ENCODE results near the gene RPL27.

RPL27 gene

GRCh38 chr17:43033948-43034881 is 36.0 kb downstream of the RPL27 start:
- Histone ChIP-seq H3K79me2 (ENCODE audit: insufficient read depth, low read length) (no peaks in the 10 kb centered on the region), H3K9me3 (ENCODE audit: insufficient read depth, low read length) (no peaks in the 10 kb centered on the region), H3K9ac (ENCODE audit: low read length) (no peak overlapping the region), H3K4me2 (ENCODE audit: low read depth, low read length, poor library complexity, severe bottlenecking) (no peak overlapping the region), H3K9me2 (replicated peaks; ENCODE audit: insufficient read depth, low read length) (no peaks in the 10 kb centered on the region), H4K20me1 (ENCODE audit: low read depth, low read length) (no peaks in the 10 kb centered on the region), H3F3A (ENCODE audit: insufficient read depth) (no peaks in the 10 kb centered on the region), H3K36me3 (ENCODE audit: low read length) (no peaks in the 10 kb centered on the region), H3K27me3 (ENCODE audit: low read length) (no peaks in the 10 kb centered on the region), H2AFZ (ENCODE audit: low read depth, low read length, severe bottlenecking) (no peak overlapping the region), H3K4me3 (ENCODE audit: insufficient read depth, low read length, poor library complexity, severe bottlenecking) (no peak overlapping the region), H3K27ac (ENCODE audit: low read depth, low read length) (no peak overlapping the region)
- TF ChIP-seq CTCF (IDR thresholded peaks at IDR 0.05; ENCODE audit: insufficient read depth, low read length, poor library complexity, severe bottlenecking) (no peak), EZH2phosphoT487 (conservative IDR thresholded peaks at IDR 0.05; ENCODE audit: low read length) (no peak)

GRCh38 chr17:43034894-43035293 is 36.7 kb downstream of the RPL27 start:
- no peaks in the 10 kb centered on the region for H3K79me2 ChIP-seq (ENCODE audit: insufficient read depth, low read length)
- H4K20me1 ChIP-seq (ENCODE audit: low read depth, low read length): no peaks in the 10 kb centered on the region
- no peak overlapping the region for H3K4me3 ChIP-seq (ENCODE audit: insufficient read depth, low read length, poor library complexity, severe bottlenecking)
- H3F3A ChIP-seq (ENCODE audit: insufficient read depth): no peaks in the 10 kb centered on the region
- no peaks in the 10 kb centered on the region for H3K27me3 ChIP-seq (ENCODE audit: low read length)
- TF ChIP-seq EZH2phosphoT487 (conservative IDR thresholded peaks at IDR 0.05; ENCODE audit: low read length): no peak
- no peaks in the 10 kb centered on the region for H3K9me2 ChIP-seq (replicated peaks; ENCODE audit: insufficient read depth, low read length)
- no peak overlapping the region for H3K9ac ChIP-seq (ENCODE audit: low read length)
- no peaks in the 10 kb centered on the region for H3K36me3 ChIP-seq (ENCODE audit: low read length)
- no peak overlapping the region for H3K27ac ChIP-seq (ENCODE audit: low read depth, low read length)
- no peak overlapping the region for H2AFZ ChIP-seq (ENCODE audit: low read depth, low read length, severe bottlenecking)
- H3K9me3 ChIP-seq (ENCODE audit: insufficient read depth, low read length): no peaks in the 10 kb centered on the region
- no peak overlapping the region for H3K4me2 ChIP-seq (ENCODE audit: low read depth, low read length, poor library complexity, severe bottlenecking)

- 0 out of 2 replicates have a peak, but pooled peaks cover 4% of the 10 kb centered on the region for H3K36me3 ChIP-seq (ENCODE audit: low read length)
- H3K27ac ChIP-seq (ENCODE audit: low read depth, low read length): no peak overlapping the region
- H3K9me2 ChIP-seq (replicated peaks; ENCODE audit: insufficient read depth, low read length): no peaks in the 10 kb centered on the region
- no peak for TF ChIP-seq EZH2phosphoT487 (conservative IDR thresholded peaks at IDR 0.05; ENCODE audit: low read length)
- TF ChIP-seq CTCF (IDR thresholded peaks at IDR 0.05; ENCODE audit: insufficient read depth, low read length, poor library complexity, severe bottlenecking): no peak
- H3K9ac ChIP-seq (ENCODE audit: low read length): no peak overlapping the region
- no peaks in the 10 kb centered on the region for H3K9me3 ChIP-seq (ENCODE audit: insufficient read depth, low read length)
- no peaks in the 10 kb centered on the region for H3K79me2 ChIP-seq (ENCODE audit: insufficient read depth, low read length)
- no peaks in the 10 kb centered on the region for H4K20me1 ChIP-seq (ENCODE audit: low read depth, low read length)
- no peak overlapping the region for H2AFZ ChIP-seq (ENCODE audit: low read depth, low read length, severe bottlenecking)
- no peak overlapping the region for H3K4me2 ChIP-seq (ENCODE audit: low read depth, low read length, poor library complexity, severe bottlenecking)
- no peaks in the 10 kb centered on the region for H3K27me3 ChIP-seq (ENCODE audit: low read length)
- no peaks in the 10 kb centered on the region for H3F3A ChIP-seq (ENCODE audit: insufficient read depth)
- H3K4me3 ChIP-seq (ENCODE audit: insufficient read depth, low read length, poor library complexity, severe bottlenecking): no peak overlapping the region
These were observed 41.4 kb downstream of the RPL27 start for GRCh38 chr17:43039646-43040045.

- Histone ChIP-seq H3K27ac (ENCODE audit: low read depth, low read length) (no peak overlapping the region), H3K9me2 (replicated peaks; ENCODE audit: insufficient read depth, low read length) (no peaks in the 10 kb centered on the region), H3K27me3 (ENCODE audit: low read length) (no peaks in the 10 kb centered on the region), H3K79me2 (ENCODE audit: insufficient read depth, low read length) (no peaks in the 10 kb centered on the region), H3K36me3 (ENCODE audit: low read length) (peaks cover 4% of the 10 kb centered on the region; the same call in 1 of the 2 replicates), H3F3A (ENCODE audit: insufficient read depth) (no peaks in the 10 kb centered on the region), H2AFZ (ENCODE audit: low read depth, low read length, severe bottlenecking) (no peak overlapping the region), H3K4me3 (ENCODE audit: insufficient read depth, low read length, poor library complexity, severe bottlenecking) (no peak overlapping the region), H3K9ac (ENCODE audit: low read length) (no peak overlapping the region), H4K20me1 (ENCODE audit: low read depth, low read length) (no peaks in the 10 kb centered on the region), H3K9me3 (ENCODE audit: insufficient read depth, low read length) (no peaks in the 10 kb centered on the region), H3K4me2 (ENCODE audit: low read depth, low read length, poor library complexity, severe bottlenecking) (no peak overlapping the region)
- no peak for TF ChIP-seq EZH2phosphoT487 (conservative IDR thresholded peaks at IDR 0.05; ENCODE audit: low read length)
- no peak for TF ChIP-seq CTCF (IDR thresholded peaks at IDR 0.05; ENCODE audit: insufficient read depth, low read length, poor library complexity, severe bottlenecking)
These were observed 42.4 kb downstream of the RPL27 start for GRCh38 chr17:43040655-43041054.
